ENCODE results near the gene CLRN1.

Gene CLRN1

GRCh38 chr3:150917951-150918350 is 54.6 kb downstream of the CLRN1 start:
- DNase-seq = no peak

DNA sequence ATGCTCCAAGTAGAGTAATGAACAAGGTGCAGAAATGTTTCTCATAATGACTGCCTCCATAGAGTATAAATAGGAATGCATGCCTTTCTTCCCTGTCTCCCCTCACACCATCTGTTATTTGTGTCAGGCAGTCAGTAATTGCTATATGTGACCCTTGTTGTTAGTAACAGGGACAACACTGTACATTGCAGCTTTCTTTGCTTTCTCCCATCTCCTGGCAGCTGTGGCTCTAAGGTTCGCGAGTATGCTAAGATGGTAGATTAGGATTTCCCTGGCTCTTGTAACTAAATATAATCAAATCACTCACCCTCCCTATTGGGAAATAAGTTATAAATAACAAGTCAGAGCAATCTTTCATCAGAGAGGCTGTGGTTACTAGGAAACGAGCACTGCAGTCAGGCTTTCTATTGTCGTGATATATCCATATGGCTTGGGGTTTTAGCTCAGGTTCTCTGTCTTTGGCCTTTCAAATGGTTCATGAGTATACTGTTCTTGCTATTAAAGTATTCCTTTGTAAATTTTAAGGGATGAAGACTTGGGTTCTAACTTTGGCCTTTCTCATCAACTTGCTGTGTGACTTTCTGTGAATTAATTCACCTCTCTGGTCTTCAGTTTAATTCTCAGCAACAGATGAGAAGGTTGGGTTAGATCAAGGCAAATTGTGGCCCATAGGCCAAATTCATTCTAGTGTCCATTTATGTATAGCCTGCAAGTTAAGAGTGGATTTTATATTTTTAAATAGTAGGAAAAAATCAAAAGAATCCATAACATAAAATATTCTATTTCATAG is 59.2 kb downstream of the CLRN1 start:
- no peak for DNase-seq

- no peak for DNase-seq
These were observed 60.0 kb downstream of the CLRN1 start for GRCh38 chr3:150912501-150912900.

GRCh38 chr3:150911771-150912170 is 60.8 kb downstream of the CLRN1 start:
- no peak for DNase-seq

DNA sequence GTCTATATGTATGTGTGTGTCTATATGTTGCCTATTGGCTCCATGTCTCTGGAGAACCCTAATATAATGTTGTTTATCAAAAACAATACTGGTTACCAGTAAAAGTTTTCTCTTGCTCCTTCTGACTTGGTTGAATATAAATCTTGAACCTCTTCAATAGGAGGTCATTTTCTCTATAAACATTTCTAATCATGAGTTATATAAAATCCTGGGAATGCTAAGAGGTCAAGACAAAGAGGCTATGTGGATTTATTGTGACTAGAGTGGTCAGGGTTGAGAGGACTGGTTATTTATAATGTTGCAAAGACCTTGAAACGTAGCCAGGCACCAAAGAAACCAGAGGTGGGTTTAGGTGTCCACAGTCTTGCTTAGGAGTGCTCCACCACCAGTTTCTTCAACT is 66.1 kb downstream of the CLRN1 start:
- DNase-seq = no peak

- DNase-seq = no peak
These were observed 66.8 kb downstream of the CLRN1 start for GRCh38 chr3:150905746-150906145.

GRCh38 chr3:150905339-150905738 is 67.2 kb downstream of the CLRN1 start, which contains the start of gene MINDY4B:
TSS of gene MINDY4B (minus strand) at chr3:150905439. CDS start at chr3:150905439, 0 bp downstream.
- no peak for DNase-seq

- DNase-seq = no peak
These were observed 69.5 kb downstream of the CLRN1 start for GRCh38 chr3:150902988-150903387.

GRCh38 chr3:150901793-150902192 is 70.7 kb downstream of the CLRN1 start:
- DNase-seq = no peak

GRCh38 chr3:150899141-150899540 is 73.4 kb downstream of the CLRN1 start:
- DNase-seq = no peak

GRCh38 chr3:150898046-150898754 is 74.3 kb downstream of the CLRN1 start:
- DNase-seq = no peak

DNA sequence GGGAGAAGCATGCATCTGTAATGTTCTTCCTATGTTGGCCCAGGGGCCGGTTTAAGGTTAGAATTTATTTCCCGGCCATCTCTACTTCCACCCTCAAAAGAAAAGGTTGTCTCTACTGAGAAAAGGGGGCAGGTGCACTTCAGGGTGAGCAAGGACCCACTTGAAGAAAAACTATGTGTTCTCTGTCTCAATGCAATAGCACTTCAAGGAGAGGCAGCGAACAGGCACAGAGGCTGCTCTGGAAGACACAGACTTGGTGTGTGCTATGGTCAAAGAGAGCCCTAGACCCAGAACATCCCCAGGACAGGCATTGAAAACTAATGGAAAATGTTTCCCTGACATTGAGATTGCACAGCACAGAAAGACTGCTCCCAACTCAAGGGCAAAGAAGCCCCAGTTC is 74.9 kb downstream of the CLRN1 start:
- no peak for DNase-seq

GRCh38 chr3:150890831-150891230 is 81.7 kb downstream of the CLRN1 start:
- DNase-seq = no peak

- no peak for DNase-seq
These were observed 82.2 kb downstream of the CLRN1 start for GRCh38 chr3:150890295-150890694.

DNA sequence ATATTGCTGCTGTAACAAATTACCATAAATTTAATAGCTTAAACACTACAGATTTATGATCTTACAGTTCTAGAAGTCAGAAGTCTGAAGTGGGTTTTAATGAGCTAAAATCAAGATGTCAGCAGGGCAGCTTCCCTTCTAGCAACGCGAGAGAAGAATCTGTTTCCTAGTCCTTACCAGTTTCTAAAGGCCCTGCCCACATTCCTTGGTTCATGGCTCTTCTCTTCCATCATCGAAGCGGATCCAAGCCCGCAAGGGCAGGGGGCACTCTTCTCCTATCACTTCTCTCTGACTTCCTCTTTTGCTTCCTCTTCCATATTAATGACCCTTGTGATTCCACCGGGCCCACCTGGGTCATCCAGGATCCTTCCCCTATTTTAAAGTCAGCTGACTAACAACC is 83.4 kb downstream of the CLRN1 start:
- DNase-seq = no peak

GRCh38 chr3:150887031-150887430 is 85.5 kb downstream of the CLRN1 start:
- no peak for DNase-seq

DNA sequence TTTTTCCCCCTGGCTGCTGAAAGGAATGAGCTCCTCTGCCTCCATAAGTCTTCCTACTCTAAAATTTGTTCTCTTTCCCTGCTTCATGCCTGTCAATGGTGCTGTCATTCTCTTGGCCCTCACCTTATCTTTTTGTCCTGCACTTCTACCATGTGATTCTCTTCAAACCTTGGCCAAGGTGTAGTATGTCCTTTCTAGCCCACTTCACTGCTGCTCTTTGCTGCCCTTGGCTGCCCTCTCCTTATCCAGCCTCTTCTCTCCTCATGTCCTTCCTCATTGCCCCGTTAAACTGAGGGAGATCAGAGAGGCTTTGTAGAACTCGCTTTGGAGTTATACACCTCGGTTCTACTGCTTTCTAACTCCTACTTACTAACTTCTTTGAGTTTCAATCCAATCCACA is 87.0 kb downstream of the CLRN1 start:
- DNase-seq = no peak

DNA sequence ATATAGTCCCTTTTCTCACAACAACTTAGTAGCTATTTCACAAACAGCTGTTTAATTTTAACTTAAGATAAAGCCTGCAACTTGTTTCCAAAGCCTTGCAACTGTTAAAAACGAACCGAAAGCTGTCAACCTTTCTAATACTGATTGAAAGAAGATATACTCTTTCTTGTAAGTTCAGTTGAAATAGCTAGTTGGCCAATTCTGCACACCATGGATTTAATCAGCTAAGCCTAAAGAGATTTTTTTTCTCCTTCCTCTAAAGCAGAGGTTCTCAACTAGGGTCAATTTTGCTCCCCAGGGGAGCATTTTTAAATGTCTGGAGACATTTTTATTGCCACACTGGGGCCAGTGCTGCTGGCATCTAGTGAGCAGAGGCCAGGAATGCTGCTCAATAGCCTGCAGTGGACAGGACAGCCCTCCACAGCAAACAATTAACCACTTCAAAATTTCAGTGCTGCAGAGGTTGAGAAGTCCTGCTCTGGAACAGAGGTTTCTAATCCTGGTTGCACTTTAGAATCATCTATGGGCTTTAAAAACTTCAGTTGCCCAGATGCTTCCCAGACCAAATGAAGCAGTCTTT is 93.4 kb downstream of the CLRN1 start:
- no peak for DNase-seq

GRCh38 chr3:150878290-150878689 is 94.2 kb downstream of the CLRN1 start:
- no peak for DNase-seq

GRCh38 chr3:150877303-150877702 is 95.2 kb downstream of the CLRN1 start:
- no peak for DNase-seq

DNA sequence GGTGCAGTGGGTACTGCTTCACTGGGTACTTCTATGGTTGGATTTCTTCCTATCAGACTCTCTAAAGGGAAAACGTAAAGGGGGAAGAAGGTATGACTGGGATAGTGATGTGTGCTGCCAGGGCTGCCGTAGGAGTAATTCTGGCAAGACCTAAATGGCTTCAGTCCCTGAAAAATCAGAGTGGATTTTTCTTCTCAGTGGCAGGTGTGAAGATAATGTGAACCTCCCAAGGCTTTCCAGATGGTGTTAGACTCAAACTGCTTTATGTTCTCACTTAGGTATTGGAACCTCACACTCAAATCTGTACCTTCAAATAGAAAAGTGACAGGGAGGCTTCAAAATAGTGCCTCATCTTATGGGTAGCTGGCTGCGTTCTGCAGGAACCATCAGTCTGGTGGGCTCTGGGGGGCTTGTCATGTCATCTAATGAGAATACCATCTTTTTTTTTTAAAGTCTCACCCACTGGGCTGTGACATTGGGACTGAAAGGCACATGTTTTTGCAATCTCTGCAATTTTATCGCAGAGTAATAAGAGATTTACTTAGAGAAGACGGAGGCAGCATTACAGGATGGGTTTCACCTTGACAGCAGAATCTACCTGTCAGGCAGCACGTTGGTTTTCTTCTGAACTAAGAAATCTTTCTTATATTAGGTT is 95.8 kb downstream of the CLRN1 start:
- DNase-seq = no peak

Data from NK-92 treated with Interleukin-12 subunit alpha and Interleukin-12 subunit beta, amount 100 ng/mL, for 24 hours (cell line).